Lower leg skin (tissue), 4 donors: ENCODE data around the gene HMG20A. TPM values are rescaled to one million over a fixed set of nuclear protein-coding genes. Genes with fewer than 3 reads are reported as not detected.
A peak's percentile ranks its signal among the peaks of the same experiment; 100 is the strongest.

Experiments used
- DNase-seq, 2 donors: peaks; one replicate each; pipeline ENCODE4 v3.0.0-alpha.2; 2019; ENCODE audit warnings: low spot score in 2 of 2
- H3K4me3 ChIP-seq: fragments of 200-600 bp; sonication (generic); 2 replicates; pipeline ENCODE4 v1.5.1; 2017; ENCODE audit warnings: mild to moderate bottlenecking, low read depth; ENCODE audit not compliant: poor library complexity, severe bottlenecking
- POLR2A ChIP-seq, 2 donors: fragments of 450-650 bp; IDR thresholded peaks; one replicate each; pipeline ENCODE4 v1.6.1; 2016 to 2017; ENCODE audit warnings: antibody characterized with exemption in 2 of 2, mild to moderate bottlenecking in 1 of 2, moderate library complexity in 1 of 2
- WGBS, 2 donors: methylation state at CpG; one replicate each; pipeline ENCODE4 v1.1.5; 2018; 5-methylcytosine and 5-hydroxymethylcytosine counted together
- intact Hi-C: fragments of 100-400 bp; cut with DNase I; formaldehyde crosslinking; loops from one replicate; pipeline ENCODE4 v1.15.0; 2023; ENCODE audit warnings: low total_unique reads
- total RNA-seq, 4 donors: library from RNA; depleted of rRNA; stranded (reverse); fragments of >200 nt; gene quantifications; one replicate each; pipeline ENCODE4 v1.1.0, GENCODE V29; 2016
- TF ChIP-seq, protein P1 (sequence below), 3 donors: fragments of 450-650 bp; IDR thresholded peaks; one replicate each; pipeline ENCODE4 v1.5.1; 2016; ENCODE audit warnings: antibody characterized with exemption in 3 of 3, mild to moderate bottlenecking in 3 of 3, moderate library complexity in 2 of 3

Gene HMG20A
- total RNA-seq, 4 donors from 2014 or later = 16.8 to 28.1 (median 22.5) TPM

DNA sequence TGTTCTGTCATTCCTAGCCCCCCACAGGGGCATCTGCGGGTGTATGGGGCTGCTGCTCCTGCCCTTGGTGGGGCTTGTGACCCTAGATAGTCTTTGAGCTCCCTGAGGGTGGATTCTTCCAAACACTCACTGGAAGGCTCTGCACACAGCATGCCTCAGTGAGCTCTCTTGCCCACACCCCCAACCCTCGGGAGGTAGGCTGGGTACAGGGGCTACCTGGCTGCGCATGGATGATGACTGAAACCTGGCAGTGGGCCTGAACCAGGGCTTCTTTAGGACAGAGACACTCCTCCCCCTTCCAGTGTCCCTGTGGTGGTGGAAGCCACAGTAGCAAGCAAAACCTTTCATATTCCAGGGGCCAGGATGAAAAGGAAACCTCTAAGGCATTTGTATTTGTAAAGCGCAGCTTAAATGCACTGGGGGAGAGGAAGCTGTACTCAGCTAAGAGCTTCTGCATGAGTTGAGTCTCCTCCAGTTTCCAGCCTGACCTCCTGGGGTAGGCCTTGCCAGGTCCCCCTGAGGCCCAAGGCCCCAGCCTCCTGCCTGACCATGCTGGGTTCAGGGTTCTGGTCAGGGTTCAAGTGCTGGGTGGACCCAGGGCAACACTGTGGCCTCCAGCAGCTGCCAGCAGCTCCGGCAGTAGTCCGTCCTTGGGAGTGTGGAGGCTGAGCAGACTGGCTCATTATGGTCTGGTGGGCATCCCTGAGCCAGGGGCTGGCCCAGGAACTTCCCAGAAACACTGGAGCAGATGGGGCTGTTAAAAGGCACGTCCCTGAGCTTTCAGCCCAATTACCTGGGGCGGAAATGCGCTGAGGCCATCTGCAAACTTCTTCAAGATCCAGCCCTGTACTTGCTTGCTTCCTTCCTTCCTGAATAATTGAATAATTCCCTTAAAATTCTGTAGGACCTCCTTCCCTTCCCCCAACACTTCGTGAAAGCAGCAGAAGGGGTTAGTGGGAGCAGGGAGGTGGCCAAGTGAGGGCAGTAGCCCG, 89.7 kb downstream of the HMG20A start:
- DNase-seq = peak in 1 of 2 donors; percentile 75
- WGBS, 2 donors = 83 to 88% methylated on average over 9 to 11 of the region's 11 CpGs
- TF ChIP-seq, protein P1, sequence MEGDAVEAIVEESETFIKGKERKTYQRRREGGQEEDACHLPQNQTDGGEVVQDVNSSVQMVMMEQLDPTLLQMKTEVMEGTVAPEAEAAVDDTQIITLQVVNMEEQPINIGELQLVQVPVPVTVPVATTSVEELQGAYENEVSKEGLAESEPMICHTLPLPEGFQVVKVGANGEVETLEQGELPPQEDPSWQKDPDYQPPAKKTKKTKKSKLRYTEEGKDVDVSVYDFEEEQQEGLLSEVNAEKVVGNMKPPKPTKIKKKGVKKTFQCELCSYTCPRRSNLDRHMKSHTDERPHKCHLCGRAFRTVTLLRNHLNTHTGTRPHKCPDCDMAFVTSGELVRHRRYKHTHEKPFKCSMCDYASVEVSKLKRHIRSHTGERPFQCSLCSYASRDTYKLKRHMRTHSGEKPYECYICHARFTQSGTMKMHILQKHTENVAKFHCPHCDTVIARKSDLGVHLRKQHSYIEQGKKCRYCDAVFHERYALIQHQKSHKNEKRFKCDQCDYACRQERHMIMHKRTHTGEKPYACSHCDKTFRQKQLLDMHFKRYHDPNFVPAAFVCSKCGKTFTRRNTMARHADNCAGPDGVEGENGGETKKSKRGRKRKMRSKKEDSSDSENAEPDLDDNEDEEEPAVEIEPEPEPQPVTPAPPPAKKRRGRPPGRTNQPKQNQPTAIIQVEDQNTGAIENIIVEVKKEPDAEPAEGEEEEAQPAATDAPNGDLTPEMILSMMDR (IDR thresholded peaks at IDR 0.05) = no peak
- TF ChIP-seq POLR2A (IDR thresholded peaks at IDR 0.05) = no peak
- no peak overlapping the region for H3K4me3 ChIP-seq
- intact Hi-C loops = no loop called here

DNA sequence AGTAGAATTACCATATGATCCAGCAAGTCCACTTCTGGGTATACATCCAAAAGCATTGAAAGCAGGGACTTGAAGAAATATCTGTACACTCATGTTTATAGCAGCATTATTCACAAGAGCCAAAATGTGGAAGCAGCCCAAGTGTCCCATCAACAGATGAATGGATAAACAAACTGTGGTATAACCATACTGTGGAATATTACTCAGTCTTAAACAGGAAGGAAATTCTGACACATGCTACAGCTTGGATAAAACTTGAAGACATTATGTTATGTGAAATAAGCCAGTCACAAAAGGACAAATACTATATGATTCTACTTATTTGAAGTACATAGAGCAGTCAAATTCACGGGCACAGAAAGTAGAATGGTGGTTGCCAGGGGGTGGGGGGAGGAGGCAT, 91.2 kb downstream of the HMG20A start:
- intact Hi-C loops = no loop called here

DNA sequence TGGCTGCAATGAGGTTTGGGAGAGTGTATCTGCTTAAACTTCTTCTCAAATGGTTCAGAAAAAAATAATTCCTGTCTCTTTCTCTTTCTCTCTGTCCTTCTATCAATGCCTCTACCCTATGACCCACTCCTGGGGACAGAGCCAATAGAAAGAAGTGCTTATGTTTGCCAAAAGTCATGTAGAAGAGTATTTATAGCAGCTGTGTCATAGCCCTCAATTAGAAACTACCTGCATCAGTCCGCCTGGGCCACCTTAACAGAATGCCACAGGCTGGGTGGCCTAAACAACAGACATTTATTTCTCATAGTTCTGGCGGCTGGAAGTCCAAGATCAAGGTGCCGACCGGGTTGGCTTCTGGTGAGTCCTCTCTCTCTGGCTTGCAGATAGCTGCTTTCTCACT, 92.5 kb downstream of the HMG20A start:
- intact Hi-C loops = no loop called here
- DNase-seq = no peak
- WGBS, 2 donors = 91% methylated on average over 4 of the region's 4 CpGs
- no peak overlapping the region for H3K4me3 ChIP-seq
- no peak for TF ChIP-seq POLR2A (IDR thresholded peaks at IDR 0.05)
- TF ChIP-seq, protein P1 (IDR thresholded peaks at IDR 0.05) = no peak

More for the DNA sequence above, 91.2 kb downstream of the HMG20A start:
- no peak overlapping the region for H3K4me3 ChIP-seq
- TF ChIP-seq POLR2A (IDR thresholded peaks at IDR 0.05) = no peak
- TF ChIP-seq, protein P1 (IDR thresholded peaks at IDR 0.05) = no peak
- DNase-seq = no peak
- 97% methylated on average over 1 of the region's 1 CpG for WGBS, 2 donors

DNA sequence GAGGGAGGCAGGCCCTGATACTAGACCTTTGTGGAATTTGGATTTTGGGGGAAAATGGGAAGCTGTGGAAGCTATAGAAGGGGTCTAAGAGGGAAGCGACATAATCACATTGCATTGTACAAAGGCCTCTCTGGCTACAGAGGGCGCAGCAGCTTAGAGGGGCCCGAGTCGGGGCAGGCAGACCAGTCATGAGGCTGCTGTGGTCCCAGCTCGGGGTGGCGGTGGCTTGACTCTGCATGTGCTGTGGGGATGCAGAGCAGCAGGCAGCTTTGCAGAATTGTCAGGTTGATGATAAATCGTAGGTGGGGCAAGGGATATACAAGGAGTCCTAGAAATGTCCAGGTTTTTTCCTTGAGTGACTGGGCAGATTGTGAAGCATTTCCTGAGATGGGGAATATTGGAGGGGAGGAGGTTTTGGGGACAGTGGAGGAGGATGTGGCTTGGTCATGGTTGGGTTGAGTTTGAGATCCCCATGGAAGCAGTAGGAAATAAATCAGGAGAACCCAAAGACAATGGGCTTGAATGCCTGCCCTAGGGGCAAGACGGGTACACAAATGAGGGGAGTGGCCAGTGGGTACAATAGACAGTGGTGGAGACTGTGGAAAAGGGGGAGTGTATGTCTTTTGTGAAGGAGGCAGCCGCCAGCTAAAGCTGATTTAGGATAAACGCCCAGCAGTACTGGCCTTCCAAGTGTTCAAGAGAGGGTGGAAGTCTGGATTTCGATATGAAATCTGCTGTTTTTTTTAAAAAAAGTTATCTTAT, 94.1 kb downstream of the HMG20A start:
- 85 to 92% methylated on average over 11 of the region's 11 CpGs for WGBS, 2 donors
- intact Hi-C loops = no loop called here
- DNase-seq = peak in 1 of 2 donors; percentile 77
- H3K4me3 ChIP-seq = no peak overlapping the region
- no peak for TF ChIP-seq POLR2A (IDR thresholded peaks at IDR 0.05)
- TF ChIP-seq, protein P1 (IDR thresholded peaks at IDR 0.05) = no peak

DNA sequence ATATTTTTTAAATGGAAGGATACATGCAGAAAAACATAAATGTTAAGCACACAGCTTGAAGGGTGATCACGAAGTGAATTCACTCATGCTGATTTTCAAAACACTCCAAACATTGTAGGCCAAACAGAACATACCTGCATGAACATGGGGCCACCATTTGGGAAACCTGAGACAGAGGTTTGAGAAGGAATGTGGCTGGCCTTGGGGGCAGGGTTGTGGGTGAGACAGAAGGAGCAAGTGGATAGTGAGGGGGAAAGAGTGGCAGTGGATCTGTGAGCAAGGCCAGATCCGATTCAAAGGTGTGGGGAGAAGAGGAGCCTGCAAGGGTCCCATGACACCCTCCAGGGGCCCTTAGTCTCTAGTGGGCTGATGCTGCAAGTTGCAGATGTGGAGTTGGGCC, 94.9 kb downstream of the HMG20A start:
- intact Hi-C loops = no loop called here
- TF ChIP-seq POLR2A (IDR thresholded peaks at IDR 0.05) = no peak
- TF ChIP-seq, protein P1 (IDR thresholded peaks at IDR 0.05) = no peak
- WGBS, 2 donors = 92 to 93% methylated on average over 2 of the region's 2 CpGs

More for the DNA sequence above, 94.9 kb downstream of the HMG20A start:
- peak in 1 of 2 donors; percentile 57 for DNase-seq
- no peak overlapping the region for H3K4me3 ChIP-seq
